ENCODE data around the gene ADAMTS4. TPM values are rescaled to one million over a fixed set of nuclear protein-coding genes. Genes with fewer than 3 reads are reported as not detected.

The ADAMTS4 gene
- total RNA-seq, 2 donors from 2014 or later = 2.2 to 3.1 TPM

DNA sequence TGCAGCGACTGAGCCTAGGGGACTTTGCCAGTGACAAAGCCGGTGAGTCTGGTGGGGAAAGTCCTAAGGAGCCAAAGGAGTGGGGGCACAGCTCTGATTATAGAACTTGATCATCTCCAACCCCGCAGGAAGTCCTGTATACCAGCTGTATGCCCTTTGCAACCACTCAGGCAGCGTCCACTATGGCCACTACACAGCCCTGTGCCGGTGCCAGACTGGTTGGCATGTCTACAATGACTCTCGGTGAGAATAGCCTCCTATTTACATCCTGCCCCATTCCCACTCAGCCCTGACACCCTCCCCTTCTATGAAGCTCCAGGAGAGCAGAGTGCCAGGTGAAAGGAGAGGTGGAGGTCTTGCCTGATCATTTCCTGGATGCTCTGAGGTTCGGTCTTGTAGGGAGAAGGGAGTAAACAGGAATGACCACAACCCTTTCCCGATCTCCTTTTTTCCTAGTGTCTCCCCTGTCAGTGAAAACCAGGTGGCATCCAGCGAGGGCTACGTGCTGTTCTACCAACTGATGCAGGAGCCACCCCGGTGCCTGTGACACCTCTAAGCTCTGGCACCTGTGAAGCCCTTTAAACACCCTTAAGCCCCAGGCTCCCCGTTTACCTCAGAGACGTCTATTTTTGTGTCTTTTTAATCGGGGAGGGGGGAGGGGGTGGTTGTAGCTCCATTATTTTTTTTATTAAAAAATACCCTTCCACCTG, 33.8 kb downstream of the ADAMTS4 start:
- H3K9me3 Mint-ChIP-seq = no peaks in the 10 kb centered on the region
- peak overlapping the region; percentile 97 for H3K27ac Mint-ChIP-seq
- H3K36me3 Mint-ChIP-seq (ENCODE audit: low read depth) = peaks cover 84% of the 10 kb centered on the region
- H3K27me3 Mint-ChIP-seq = no peaks in the 10 kb centered on the region
- no peak for ATAC-seq (replicated peaks)
- H3K4me1 Mint-ChIP-seq = peaks cover 23% of the 10 kb centered on the region
- peak overlapping the region; percentile 92 for H3K4me3 Mint-ChIP-seq

GRCh38 chr1:161163793-161164192, 35.1 kb downstream of the ADAMTS4 start:
- H3K4me3 Mint-ChIP-seq = no peak overlapping the region
- H3K4me1 Mint-ChIP-seq = peaks cover 26% of the 10 kb centered on the region
- H3K27ac Mint-ChIP-seq = peak overlapping the region; percentile 79
- no peak for ATAC-seq (replicated peaks)
- H3K9me3 Mint-ChIP-seq = no peaks in the 10 kb centered on the region
- H3K36me3 Mint-ChIP-seq (ENCODE audit: low read depth) = peaks cover 82% of the 10 kb centered on the region
- H3K27me3 Mint-ChIP-seq = no peaks in the 10 kb centered on the region

GRCh38 chr1:161162806-161163205, 36.0 kb downstream of the ADAMTS4 start:
- H3K27me3 Mint-ChIP-seq = no peaks in the 10 kb centered on the region

DNA sequence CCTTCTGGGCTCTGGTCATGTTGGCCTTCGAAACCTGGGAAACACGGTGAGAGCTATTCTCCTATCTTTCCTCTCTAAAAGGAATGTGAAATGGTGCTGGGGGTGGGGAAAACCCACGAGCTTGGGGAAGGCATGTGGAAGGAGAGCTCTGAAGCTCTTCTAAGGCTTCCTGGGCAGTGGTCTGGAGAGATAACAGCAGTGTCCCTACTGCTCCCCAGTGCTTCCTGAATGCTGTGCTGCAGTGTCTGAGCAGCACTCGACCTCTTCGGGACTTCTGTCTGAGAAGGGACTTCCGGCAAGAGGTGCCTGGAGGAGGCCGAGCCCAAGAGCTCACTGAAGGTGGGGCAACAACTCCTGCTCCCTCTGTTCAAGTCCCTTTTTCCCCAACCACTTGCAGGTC, 36.8 kb downstream of the ADAMTS4 start:
- peak overlapping the region; percentile 79 for H3K27ac Mint-ChIP-seq
- H3K36me3 Mint-ChIP-seq (ENCODE audit: low read depth) = peaks cover 87% of the 10 kb centered on the region
- H3K9me3 Mint-ChIP-seq = no peaks in the 10 kb centered on the region
- ATAC-seq (replicated peaks) = no peak
- no peaks in the 10 kb centered on the region for H3K27me3 Mint-ChIP-seq
- peak overlapping the region; percentile 83 for H3K4me3 Mint-ChIP-seq
- H3K4me1 Mint-ChIP-seq = peaks cover 30% of the 10 kb centered on the region

More at GRCh38 chr1:161162806-161163205, 36.0 kb downstream of the ADAMTS4 start:
- Mint-ChIP-seq H3K27ac (peak overlapping the region; percentile 79), H3K4me1 (peaks cover 30% of the 10 kb centered on the region), H3K9me3 (no peaks in the 10 kb centered on the region), H3K4me3 (no peak overlapping the region), H3K36me3 (ENCODE audit: low read depth) (peaks cover 82% of the 10 kb centered on the region)
- ATAC-seq (replicated peaks) = no peak

- no peak for ATAC-seq (replicated peaks)
- Mint-ChIP-seq H3K27ac (peak overlapping the region; percentile 79), H3K36me3 (ENCODE audit: low read depth) (peaks cover 91% of the 10 kb centered on the region), H3K9me3 (no peaks in the 10 kb centered on the region), H3K4me1 (peaks cover 30% of the 10 kb centered on the region), H3K4me3 (peak overlapping the region; percentile 83), H3K27me3 (no peaks in the 10 kb centered on the region)
These were observed 37.2 kb downstream of the ADAMTS4 start for GRCh38 chr1:161161652-161162051.

GRCh38 chr1:161160671-161161145, 38.1 kb downstream of the ADAMTS4 start:
- Mint-ChIP-seq H3K27me3 (no peaks in the 10 kb centered on the region), H3K27ac (peak overlapping the region; percentile 79), H3K4me1 (peaks cover 33% of the 10 kb centered on the region), H3K36me3 (ENCODE audit: low read depth) (peaks cover 90% of the 10 kb centered on the region), H3K9me3 (no peaks in the 10 kb centered on the region), H3K4me3 (peak overlapping the region; percentile 83)
- ATAC-seq (replicated peaks) = no peak

- Mint-ChIP-seq H3K27ac (peak overlapping the region; percentile 92), H3K36me3 (ENCODE audit: low read depth) (peaks cover 92% of the 10 kb centered on the region), H3K27me3 (no peaks in the 10 kb centered on the region), H3K9me3 (no peaks in the 10 kb centered on the region), H3K4me3 (peak overlapping the region; percentile 83), H3K4me1 (peaks cover 41% of the 10 kb centered on the region)
- ATAC-seq (replicated peaks) = no peak
These were observed 39.0 kb downstream of the ADAMTS4 start for GRCh38 chr1:161159913-161160243.

DNA sequence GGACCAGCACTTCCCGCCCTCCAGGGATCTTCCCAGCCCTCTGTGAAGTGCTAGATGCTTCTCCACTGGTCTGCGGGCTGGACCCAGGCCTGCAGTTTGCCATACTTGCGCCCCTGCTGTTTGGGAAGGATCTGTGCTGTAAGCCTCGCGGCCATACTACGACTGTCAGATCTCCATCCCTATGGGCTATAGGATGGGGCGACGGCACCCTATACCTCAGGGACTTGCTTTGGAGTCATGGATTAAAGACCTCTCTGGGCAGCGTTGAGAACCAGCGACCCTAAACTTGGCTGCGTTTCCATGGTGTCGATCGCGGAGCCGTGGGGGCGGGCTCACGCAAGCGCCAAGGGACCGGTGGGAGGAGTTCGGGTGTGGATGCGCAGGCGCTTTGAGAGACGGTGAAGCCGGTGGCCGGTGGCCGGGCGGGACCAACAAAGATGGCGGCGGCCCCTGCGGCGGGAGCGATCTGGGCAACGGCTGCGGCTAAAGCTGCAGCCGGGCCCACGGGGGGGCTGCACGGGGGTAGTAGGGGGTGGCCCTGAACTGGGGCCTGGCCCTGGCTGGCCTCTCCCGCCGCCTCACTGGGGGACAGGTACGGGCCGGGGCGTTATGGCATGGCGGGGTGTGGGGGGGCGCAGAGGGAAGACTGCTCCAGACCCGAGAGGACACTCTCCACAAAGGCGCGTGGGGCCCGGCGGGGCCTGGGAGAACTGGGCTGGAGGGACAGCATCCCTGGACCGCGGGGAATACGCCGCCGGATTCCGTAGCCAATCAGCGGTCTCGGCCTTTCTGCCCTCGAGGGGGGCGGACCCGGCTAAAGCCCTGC, 39.6 kb downstream of the ADAMTS4 start, which contains the start of gene USP21:
Gene USP21 (plus strand): TSS at position 414 of the 826 bp plus-strand sequence. CDS start 1,141 bp downstream, outside the sequence.
- ATAC-seq (replicated peaks) = peak; percentile 95
- Mint-ChIP-seq H3K4me1 (peaks cover 44% of the 10 kb centered on the region), H3K4me3 (peak within 1 kb of the TSS; percentile 83), H3K36me3 (ENCODE audit: low read depth) (peaks cover 90% of the 10 kb centered on the region), H3K27ac (peak within 1 kb of the TSS; percentile 92), H3K9me3 (no peaks in the 10 kb centered on the region), H3K27me3 (no peaks in the 10 kb centered on the region)

DNA sequence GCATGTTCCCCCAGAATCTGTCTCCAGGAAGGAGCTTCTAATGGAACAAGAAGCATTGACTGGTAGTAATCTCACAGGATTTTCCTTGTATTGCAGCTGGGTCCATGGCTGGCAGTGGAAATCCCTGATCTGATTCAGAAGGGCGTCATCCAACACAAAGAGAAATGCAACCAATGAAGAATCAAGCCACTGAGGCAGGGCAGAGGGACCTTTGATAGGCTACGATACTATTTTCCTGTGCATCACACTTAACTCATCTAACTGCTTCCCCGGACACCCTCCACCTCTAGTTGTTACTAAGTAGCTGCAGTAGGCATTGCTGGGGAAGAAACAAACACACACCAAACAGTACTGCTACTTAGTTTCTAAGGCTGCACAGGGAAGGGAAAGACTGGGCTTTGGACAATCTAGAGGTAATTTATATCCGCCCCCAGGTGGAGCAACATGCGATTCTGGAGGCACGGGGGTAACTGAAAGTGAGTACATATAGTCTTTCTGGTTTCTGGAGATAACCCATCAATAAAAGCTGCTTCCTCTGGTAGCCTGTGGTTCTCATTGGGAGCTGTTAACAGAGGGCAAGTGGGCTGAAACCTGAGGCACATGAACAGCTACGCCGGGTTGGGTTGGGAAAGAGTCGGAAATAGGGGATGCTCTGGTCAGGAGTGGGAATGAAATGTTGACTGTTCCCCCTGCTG, 40.4 kb downstream of the ADAMTS4 start:
- Mint-ChIP-seq H3K27ac (peak overlapping the region; percentile 92), H3K9me3 (no peaks in the 10 kb centered on the region), H3K4me3 (peak overlapping the region; percentile 83), H3K27me3 (no peaks in the 10 kb centered on the region), H3K36me3 (ENCODE audit: low read depth) (peaks cover 87% of the 10 kb centered on the region), H3K4me1 (peaks cover 42% of the 10 kb centered on the region)
- ATAC-seq (replicated peaks) = no peak

DNA sequence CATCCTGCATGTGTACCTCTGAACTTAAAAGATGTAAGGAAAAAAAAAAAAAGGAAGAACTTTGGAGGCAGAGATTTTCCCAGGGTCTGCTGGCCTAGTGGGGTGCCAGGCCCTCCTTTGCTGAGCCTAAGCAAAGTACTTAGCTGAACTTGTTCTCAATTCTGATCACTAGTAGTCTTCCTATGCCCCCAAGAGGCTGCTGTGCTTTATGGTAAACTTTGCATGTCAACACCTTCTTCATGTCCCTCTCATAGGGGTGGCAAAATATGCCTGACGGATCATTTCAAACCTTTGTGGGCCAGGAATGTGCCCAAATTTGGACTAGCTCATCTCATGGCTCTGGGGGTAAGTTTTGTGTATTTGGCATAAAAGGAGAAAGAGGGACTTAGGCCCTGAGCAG, 41.0 kb downstream of the ADAMTS4 start:
- ATAC-seq (replicated peaks) = no peak
- Mint-ChIP-seq H3K9me3 (no peaks in the 10 kb centered on the region), H3K4me3 (peak overlapping the region; percentile 83), H3K27ac (peak overlapping the region; percentile 92), H3K27me3 (no peaks in the 10 kb centered on the region), H3K36me3 (ENCODE audit: low read depth) (peaks cover 81% of the 10 kb centered on the region), H3K4me1 (peaks cover 38% of the 10 kb centered on the region)

DNA sequence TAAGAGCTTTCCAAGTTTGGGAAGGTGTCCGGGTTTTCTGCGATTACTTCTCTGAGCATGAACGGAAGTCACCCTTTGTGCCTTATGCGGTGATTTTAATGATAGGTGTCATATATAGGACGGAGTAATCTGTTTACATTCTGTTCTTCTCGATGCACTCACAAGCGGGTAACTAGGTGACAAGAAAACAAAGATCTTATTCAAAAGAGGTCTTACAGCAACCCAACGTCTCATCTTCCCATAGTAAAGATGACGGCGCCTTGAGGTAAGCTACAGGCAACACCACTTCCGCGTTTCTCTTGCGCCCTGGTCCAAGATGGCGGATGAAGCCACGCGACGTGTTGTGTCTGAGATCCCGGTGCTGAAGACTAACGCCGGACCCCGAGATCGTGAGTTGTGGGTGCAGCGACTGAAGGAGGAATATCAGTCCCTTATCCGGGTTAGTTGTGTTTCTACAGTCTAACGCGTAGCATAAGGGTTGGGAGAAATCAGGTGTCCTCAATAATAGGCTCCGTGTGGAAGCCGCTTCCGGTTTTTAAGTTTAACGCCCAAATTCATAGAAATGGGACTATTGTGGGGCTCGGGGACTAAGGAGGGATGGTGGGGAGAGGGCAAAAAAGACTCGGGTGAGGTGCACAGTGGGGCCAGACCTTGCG, 45.0 kb downstream of the ADAMTS4 start, which contains the start of gene UFC1:
Gene UFC1 (plus strand): TSS at position 297 of the 656 bp plus-strand sequence. CDS start 20 bp downstream, at position 317.
- no peaks in the 10 kb centered on the region for H3K27me3 Mint-ChIP-seq
- peak within 1 kb of the TSS; percentile 99 for H3K27ac Mint-ChIP-seq
- H3K9me3 Mint-ChIP-seq = no peaks in the 10 kb centered on the region
- peak; percentile 97 for ATAC-seq (replicated peaks)
- peak within 1 kb of the TSS; percentile 97 for H3K4me3 Mint-ChIP-seq
- H3K36me3 Mint-ChIP-seq (ENCODE audit: low read depth) = peaks cover 46% of the 10 kb centered on the region
- H3K4me1 Mint-ChIP-seq = peaks cover 25% of the 10 kb centered on the region

- H3K4me1 Mint-ChIP-seq = peaks cover 19% of the 10 kb centered on the region
- peak; percentile 14 for ATAC-seq (replicated peaks)
- H3K36me3 Mint-ChIP-seq (ENCODE audit: low read depth) = peaks cover 39% of the 10 kb centered on the region
- H3K4me3 Mint-ChIP-seq = peak overlapping the region; percentile 97
- H3K27me3 Mint-ChIP-seq = no peaks in the 10 kb centered on the region
- peak overlapping the region; percentile 99 for H3K27ac Mint-ChIP-seq
- H3K9me3 Mint-ChIP-seq = no peaks in the 10 kb centered on the region
These were observed 45.7 kb downstream of the ADAMTS4 start for GRCh38 chr1:161153176-161153575.

- no peak overlapping the region for H3K4me3 Mint-ChIP-seq
- ATAC-seq (replicated peaks) = no peak
- H3K27me3 Mint-ChIP-seq = no peaks in the 10 kb centered on the region
- H3K27ac Mint-ChIP-seq = no peak overlapping the region
- no peaks in the 10 kb centered on the region for H3K4me1 Mint-ChIP-seq
- H3K9me3 Mint-ChIP-seq = no peaks in the 10 kb centered on the region
- no peaks in the 10 kb centered on the region for H3K36me3 Mint-ChIP-seq (ENCODE audit: low read depth)
These were observed 53.0 kb downstream of the ADAMTS4 start for GRCh38 chr1:161145832-161146231.

All from activated T-helper 17 cell treated with anti-CD3 and anti-CD28 coated beads, Interleukin-2, amount 50 U/mL, for 72 hours (primary cell).